AG09319 (cell line): Measurements from ENCODE around the gene CASS4.
"Not testable (repeated sequence)": the region's sequence is repeated elsewhere in the genome, so short reads cannot be mapped to it uniquely, and the experiment has no call there.

Experiments used
- DNase-seq: peaks from one replicate; pipeline ENCODE4 v3.0.0-alpha.2; 2010; ENCODE audit warnings: low read depth; ENCODE audit errors: extremely low read depth
- TF ChIP-seq, protein P1 (sequence below): IDR thresholded peaks from 2 replicates; pipeline ENCODE4 v1.5.1; 2011; ENCODE audit warnings: low read depth, mild to moderate bottlenecking, inconsistent platforms, low read length, moderate library complexity

Gene CASS4

GRCh38 chr20:56392132-56392880, 19.8 kb upstream of the CASS4 start, which contains the start of the genes AURKA and CSTF1:
Gene AURKA (minus strand): TSS chr20:56392215. CDS start chr20:56388197, 4,018 bp downstream.
Gene CSTF1 (plus strand): TSS chr20:56392645. CDS start chr20:56395553, 2,908 bp downstream.
- TF ChIP-seq, protein P1, sequence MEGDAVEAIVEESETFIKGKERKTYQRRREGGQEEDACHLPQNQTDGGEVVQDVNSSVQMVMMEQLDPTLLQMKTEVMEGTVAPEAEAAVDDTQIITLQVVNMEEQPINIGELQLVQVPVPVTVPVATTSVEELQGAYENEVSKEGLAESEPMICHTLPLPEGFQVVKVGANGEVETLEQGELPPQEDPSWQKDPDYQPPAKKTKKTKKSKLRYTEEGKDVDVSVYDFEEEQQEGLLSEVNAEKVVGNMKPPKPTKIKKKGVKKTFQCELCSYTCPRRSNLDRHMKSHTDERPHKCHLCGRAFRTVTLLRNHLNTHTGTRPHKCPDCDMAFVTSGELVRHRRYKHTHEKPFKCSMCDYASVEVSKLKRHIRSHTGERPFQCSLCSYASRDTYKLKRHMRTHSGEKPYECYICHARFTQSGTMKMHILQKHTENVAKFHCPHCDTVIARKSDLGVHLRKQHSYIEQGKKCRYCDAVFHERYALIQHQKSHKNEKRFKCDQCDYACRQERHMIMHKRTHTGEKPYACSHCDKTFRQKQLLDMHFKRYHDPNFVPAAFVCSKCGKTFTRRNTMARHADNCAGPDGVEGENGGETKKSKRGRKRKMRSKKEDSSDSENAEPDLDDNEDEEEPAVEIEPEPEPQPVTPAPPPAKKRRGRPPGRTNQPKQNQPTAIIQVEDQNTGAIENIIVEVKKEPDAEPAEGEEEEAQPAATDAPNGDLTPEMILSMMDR, result no peak
- DNase-seq, result peak; percentile 99

DNA sequence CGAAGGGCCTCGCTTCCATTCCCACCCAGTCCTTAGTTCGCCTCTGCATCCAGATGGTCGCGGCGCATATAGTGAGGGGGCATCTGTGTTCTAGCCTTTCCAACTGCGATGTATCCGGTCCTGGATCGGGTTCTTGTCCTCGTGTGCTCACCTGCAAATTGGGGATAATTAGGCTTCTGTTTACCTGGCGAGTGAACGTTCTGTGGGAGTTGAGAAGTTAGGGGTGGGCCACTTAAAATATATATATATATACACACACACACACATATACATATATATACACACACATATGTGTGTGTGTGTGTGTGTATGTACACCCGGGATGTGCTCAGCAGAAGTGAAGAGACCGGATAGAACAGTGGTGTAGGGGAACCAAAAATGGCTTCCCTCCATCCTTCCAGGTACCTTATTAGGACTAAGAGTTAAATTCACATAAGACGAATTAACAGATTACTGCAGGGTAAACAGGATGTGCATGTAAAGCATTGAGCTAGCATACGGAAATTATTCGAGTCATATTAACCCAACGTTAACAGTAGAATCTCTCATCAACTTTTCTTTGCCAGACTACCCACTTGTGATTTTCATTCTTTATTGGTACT, 19.1 kb upstream of the CASS4 start:
- TF ChIP-seq, protein P1, result no peak
- DNase-seq, result no peak

- TF ChIP-seq, protein P1, result no peak
Measured at GRCh38 chr20:56393653-56394052, 18.4 kb upstream of the CASS4 start.

GRCh38 chr20:56395166-56395565, 16.9 kb upstream of the CASS4 start:
- TF ChIP-seq, protein P1, result no peak
- no peak for DNase-seq

More at GRCh38 chr20:56393653-56394052, 18.4 kb upstream of the CASS4 start:
- DNase-seq, result no peak

DNA sequence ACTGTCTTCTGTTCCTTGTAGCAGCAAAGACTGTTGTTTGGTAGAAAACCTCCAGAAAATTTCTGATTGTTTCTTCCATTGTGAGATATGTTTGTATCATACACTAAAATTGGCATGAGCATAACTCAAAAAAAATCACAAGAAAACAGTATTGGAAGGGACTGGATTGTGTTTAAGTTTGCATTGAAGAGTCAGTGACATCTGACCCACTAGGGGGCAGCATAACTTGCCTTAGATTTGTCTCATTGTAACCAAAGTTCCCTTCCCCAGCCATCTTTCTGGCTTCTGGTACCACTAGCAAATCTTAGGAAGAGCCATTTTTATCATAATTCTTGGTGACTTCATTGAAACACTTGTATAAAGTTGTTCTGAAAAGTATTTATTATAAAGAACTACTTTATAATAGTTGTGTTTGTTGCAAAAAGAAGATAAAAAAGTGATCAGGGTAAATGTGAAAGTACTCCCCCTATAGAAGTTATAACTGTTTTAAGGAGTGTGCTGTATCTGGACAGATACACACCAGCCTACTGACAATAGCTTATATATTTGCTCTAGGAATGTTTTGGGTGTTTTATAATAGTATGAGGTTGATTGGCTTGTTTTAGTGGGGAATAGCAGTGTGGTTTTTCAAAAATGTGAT, 11.9 kb upstream of the CASS4 start:
- peak; percentile 58 for DNase-seq

DNA sequence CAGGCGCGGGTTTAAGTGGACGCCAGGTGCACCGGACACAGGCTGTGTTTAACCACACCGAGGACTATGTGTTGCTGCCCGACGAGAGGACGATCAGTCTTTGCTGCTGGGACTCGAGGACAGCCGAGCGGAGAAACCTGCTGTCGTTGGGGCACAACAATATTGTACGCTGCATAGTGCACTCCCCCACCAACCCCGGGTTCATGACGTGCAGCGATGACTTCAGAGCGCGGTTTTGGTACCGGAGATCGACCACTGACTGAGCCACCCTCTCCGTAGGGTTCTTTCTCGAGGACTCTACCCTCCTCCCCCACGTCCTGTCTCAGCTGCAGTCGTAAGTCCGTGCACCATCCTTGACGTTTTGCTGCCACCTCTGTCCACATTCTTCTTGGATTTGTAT, 8.6 kb upstream of the CASS4 start:
- no peak for DNase-seq
- TF ChIP-seq, protein P1, result no peak

More for the DNA sequence above, 11.9 kb upstream of the CASS4 start:
- TF ChIP-seq, protein P1, result peak; percentile 78

- DNase-seq, result not testable (repeated sequence)
Measured at GRCh38 chr20:56405356-56405755, 6.7 kb upstream of the CASS4 start.
